GM18951 (cell line): Measurements from ENCODE around the gene EMILIN1.

ENCODE experiments used
- POLR2A ChIP-seq: IDR thresholded peaks from 4 replicates; pipeline ENCODE4 v1.6.1; 2011; ENCODE audit warnings: mild to moderate bottlenecking; ENCODE audit not compliant: insufficient read length, insufficient read depth; ENCODE audit errors: extremely low read depth
- in situ Hi-C: fragments of 300-500 bp; cut with MboI; formaldehyde crosslinking; loops from one replicate; pipeline ENCODE4 v1.12.0; 2022; ENCODE audit warnings: low sequenced_read_pairs, mixed read lengths, inconsistent platforms; ENCODE audit not compliant: unreplicated experiment

EMILIN1 gene

GRCh38 chr2:27086724-27087593 is 8.5 kb downstream of the EMILIN1 start, which contains the start of gene KHK:
Gene KHK (plus strand): TSS chr2:27086772. CDS start chr2:27087260, 488 bp downstream.
- peak; percentile 61 for TF ChIP-seq POLR2A
- in situ Hi-C loops, result no loop called here

GRCh38 chr2:27087823-27088410 is 9.5 kb downstream of the EMILIN1 start:
- no peak for TF ChIP-seq POLR2A
- in situ Hi-C loops, result no loop called here

- no peak for TF ChIP-seq POLR2A
- in situ Hi-C loops, result no loop called here
Measured at GRCh38 chr2:27088634-27089033, 10.2 kb downstream of the EMILIN1 start.

- in situ Hi-C loops, result no loop called here
Measured at GRCh38 chr2:27089111-27089954, 10.9 kb downstream of the EMILIN1 start.

GRCh38 chr2:27091746-27092695 is 13.6 kb downstream of the EMILIN1 start:
- in situ Hi-C loops, result no loop called here
- no peak for TF ChIP-seq POLR2A

More at GRCh38 chr2:27089111-27089954, 10.9 kb downstream of the EMILIN1 start:
- TF ChIP-seq POLR2A, result no peak

GRCh38 chr2:27092696-27093429 is 14.4 kb downstream of the EMILIN1 start:
- in situ Hi-C loops, result no loop called here
- no peak for TF ChIP-seq POLR2A

GRCh38 chr2:27093430-27094352 is 15.3 kb downstream of the EMILIN1 start:
- TF ChIP-seq POLR2A, result no peak
- in situ Hi-C loops, result no loop called here

- TF ChIP-seq POLR2A, result no peak
- in situ Hi-C loops, result no loop called here
Measured at GRCh38 chr2:27094353-27094984, 16.1 kb downstream of the EMILIN1 start.

GRCh38 chr2:27095427-27095744 is 17.0 kb downstream of the EMILIN1 start:
- in situ Hi-C loops, result no loop called here
- TF ChIP-seq POLR2A, result no peak
